Body of pancreas (tissue), 4 donors: ENCODE results near the gene RUNX2. TPM values are rescaled to one million over a fixed set of nuclear protein-coding genes. Genes with fewer than 3 reads are reported as not detected.
"Not testable (repeated sequence)": the region's sequence is repeated elsewhere in the genome, so short reads cannot be mapped to it uniquely, and the experiment has no call there.

Source experiments
- ATAC-seq: fragments of 150-250 bp; one replicate; pipeline ENCODE4 v1.9.1; 2016
- DNase-seq, 4 donors: peaks; one replicate each; pipeline ENCODE4 v3.0.0-alpha.2; 2019
- H3K27ac ChIP-seq, 4 donors: fragments of 200-600 bp; sonication (generic); 1 replicate in 3 of 4; 2 replicates in 1 of 4; pipeline versions ENCODE4 v1.5.1 to v1.6.1; 2016 to 2019; ENCODE audit warnings: mild to moderate bottlenecking in 1 of 4, mixed read lengths in 1 of 4, moderate library complexity in 1 of 4
- H3K27me3 ChIP-seq, 2 donors: fragments of 200-600 bp; sonication (generic); one replicate each; pipeline ENCODE4 v1.6.0; 2016; ENCODE audit warnings: mild to moderate bottlenecking in 1 of 2
- H3K36me3 ChIP-seq, 2 donors: fragments of 200-600 bp; sonication (generic); replicated peaks in 1 of 2; 2 replicates each; pipeline ENCODE4 v1.5.1; 2016; ENCODE audit warnings: low read depth in 2 of 2; ENCODE audit not compliant: insufficient read depth in 1 of 2
- H3K4me1 ChIP-seq: fragments of 200-600 bp; sonication (generic); one replicate; pipeline ENCODE4 v1.6.0; 2016
- H3K4me3 ChIP-seq, 2 donors: fragments of 200-600 bp; sonication (generic); 1 replicate in 1 of 2; 2 replicates in 1 of 2; pipeline ENCODE4 v1.5.1; 2016 to 2019
- H3K9me3 ChIP-seq, 3 donors: fragments of 200-600 bp; sonication (generic); 1 replicate in 2 of 3; 2 replicates in 1 of 3; pipeline ENCODE4 v1.5.1; 2016
- POLR2A ChIP-seq, 3 donors: fragments of 450-650 bp; IDR thresholded peaks; one replicate each; pipeline ENCODE4 v1.6.1; 2016; ENCODE audit warnings: antibody characterized with exemption in 3 of 3, mild to moderate bottlenecking in 2 of 3
- WGBS, 2 donors: methylation state at CpG; one replicate each; pipeline ENCODE4 v1.1.5; 2017; 5-methylcytosine and 5-hydroxymethylcytosine counted together
- intact Hi-C: fragments of 100-400 bp; cut with DNase I; formaldehyde crosslinking; loops from one replicate; pipeline ENCODE4 v1.15.1; 2023
- total RNA-seq, 2 donors: library from RNA; depleted of rRNA; stranded (reverse); fragments of >200 nt; gene quantifications; one replicate each; pipeline ENCODE4 v1.1.0, GENCODE V29; 2016
- TF ChIP-seq, protein P1 (sequence below), 7 experiments: fragments of 450-650 bp in 4 of 7; fragments of 200-600 bp in 3 of 7; sonication (generic) in 3 of 7; IDR thresholded peaks; one replicate each; pipeline ENCODE4 v1.5.1; 2016 to 2019; ENCODE audit warnings: antibody characterized with exemption in 7 of 7

Gene RUNX2
- 1 to 10 TPM in 1 of 2 donors, under 1 TPM in 1; 0.33 to 1.0 TPM for total RNA-seq

GRCh38 chr6:45327956-45328522, at the start of gene RUNX2:
RUNX2 (plus strand) TSS chr6:45328330; CDS start chr6:45328727, 397 bp downstream.
- no peak for ATAC-seq
- Histone ChIP-seq H3K27ac (no peak within 1 kb of the TSS), H3K9me3 (no peaks in the 10 kb centered on the region), H3K4me1 (no peaks in the 10 kb centered on the region), H3K4me3 (no peak within 1 kb of the TSS), H3K36me3 (no peaks in the 10 kb centered on the region), H3K27me3 (no peaks in the 10 kb centered on the region)
- 63 to 75% methylated on average over 5 of the region's 5 CpGs for WGBS, 2 donors
- no peak for DNase-seq
- intact Hi-C loops: no loop called here
- no peak for TF ChIP-seq POLR2A (IDR thresholded peaks at IDR 0.05)
- TF ChIP-seq, protein P1, sequence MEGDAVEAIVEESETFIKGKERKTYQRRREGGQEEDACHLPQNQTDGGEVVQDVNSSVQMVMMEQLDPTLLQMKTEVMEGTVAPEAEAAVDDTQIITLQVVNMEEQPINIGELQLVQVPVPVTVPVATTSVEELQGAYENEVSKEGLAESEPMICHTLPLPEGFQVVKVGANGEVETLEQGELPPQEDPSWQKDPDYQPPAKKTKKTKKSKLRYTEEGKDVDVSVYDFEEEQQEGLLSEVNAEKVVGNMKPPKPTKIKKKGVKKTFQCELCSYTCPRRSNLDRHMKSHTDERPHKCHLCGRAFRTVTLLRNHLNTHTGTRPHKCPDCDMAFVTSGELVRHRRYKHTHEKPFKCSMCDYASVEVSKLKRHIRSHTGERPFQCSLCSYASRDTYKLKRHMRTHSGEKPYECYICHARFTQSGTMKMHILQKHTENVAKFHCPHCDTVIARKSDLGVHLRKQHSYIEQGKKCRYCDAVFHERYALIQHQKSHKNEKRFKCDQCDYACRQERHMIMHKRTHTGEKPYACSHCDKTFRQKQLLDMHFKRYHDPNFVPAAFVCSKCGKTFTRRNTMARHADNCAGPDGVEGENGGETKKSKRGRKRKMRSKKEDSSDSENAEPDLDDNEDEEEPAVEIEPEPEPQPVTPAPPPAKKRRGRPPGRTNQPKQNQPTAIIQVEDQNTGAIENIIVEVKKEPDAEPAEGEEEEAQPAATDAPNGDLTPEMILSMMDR (IDR thresholded peaks at IDR 0.05): no peak

GRCh38 chr6:45278367-45278766, 49.8 kb upstream of the RUNX2 start:
- H3K9me3 ChIP-seq: no peaks in the 10 kb centered on the region
- WGBS, 2 donors: 85 to 93% methylated on average over 1 of the region's 1 CpG
- ATAC-seq: no peak
- no peaks in the 10 kb centered on the region for H3K36me3 ChIP-seq
- DNase-seq: no peak
- no peaks in the 10 kb centered on the region for H3K4me1 ChIP-seq
- no peak overlapping the region for H3K4me3 ChIP-seq
- TF ChIP-seq, protein P1 (IDR thresholded peaks at IDR 0.05): no peak
- TF ChIP-seq POLR2A (IDR thresholded peaks at IDR 0.05): no peak
- intact Hi-C loops: no loop called here
- no peak overlapping the region for H3K27ac ChIP-seq
- H3K27me3 ChIP-seq: no peaks in the 10 kb centered on the region

GRCh38 chr6:45286707-45287106, 41.4 kb upstream of the RUNX2 start:
- H3K4me3 ChIP-seq, H3K4me1 ChIP-seq, H3K27ac ChIP-seq, DNase-seq, H3K9me3 ChIP-seq, ATAC-seq, H3K27me3 ChIP-seq, intact Hi-C loops, H3K36me3 ChIP-seq: not testable (repeated sequence)
- 89 to 95% methylated on average over 3 of the region's 3 CpGs for WGBS, 2 donors

- H3K27me3 ChIP-seq: no peaks in the 10 kb centered on the region
- H3K27ac ChIP-seq: no peak overlapping the region
- ATAC-seq (no peak), DNase-seq (no peak)
- H3K4me3 ChIP-seq: no peak overlapping the region
- no peak for TF ChIP-seq POLR2A (IDR thresholded peaks at IDR 0.05)
- TF ChIP-seq, protein P1 (IDR thresholded peaks at IDR 0.05): no peak
- no peaks in the 10 kb centered on the region for H3K9me3 ChIP-seq
- WGBS, 2 donors: 95 to 99% methylated on average over 5 of the region's 5 CpGs
- H3K4me1 ChIP-seq: no peaks in the 10 kb centered on the region
- H3K36me3 ChIP-seq: no peaks in the 10 kb centered on the region
- intact Hi-C loops: no loop called here
Measured at GRCh38 chr6:45289751-45290514, 38.2 kb upstream of the RUNX2 start.

DNA sequence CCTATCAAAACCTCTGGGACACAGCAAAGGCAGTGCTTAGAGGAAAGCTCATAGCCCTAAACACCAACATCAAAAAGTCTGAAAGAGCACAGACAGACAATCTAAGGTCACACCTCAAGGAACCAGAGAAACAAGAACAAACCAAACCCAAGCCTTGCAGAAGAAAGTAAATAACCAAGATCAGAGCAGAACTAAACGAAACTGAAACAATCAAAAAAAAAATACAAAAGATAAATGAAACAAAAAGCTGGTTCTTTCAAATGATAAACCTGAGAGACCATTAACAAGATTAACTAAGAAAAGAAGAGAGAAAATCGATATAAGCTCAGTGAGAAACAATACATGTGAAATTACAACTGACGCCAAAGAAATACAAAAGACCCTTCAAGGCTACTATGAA, 34.8 kb upstream of the RUNX2 start:
- H3K4me3 ChIP-seq: no peak overlapping the region
- ATAC-seq: no peak

DNA sequence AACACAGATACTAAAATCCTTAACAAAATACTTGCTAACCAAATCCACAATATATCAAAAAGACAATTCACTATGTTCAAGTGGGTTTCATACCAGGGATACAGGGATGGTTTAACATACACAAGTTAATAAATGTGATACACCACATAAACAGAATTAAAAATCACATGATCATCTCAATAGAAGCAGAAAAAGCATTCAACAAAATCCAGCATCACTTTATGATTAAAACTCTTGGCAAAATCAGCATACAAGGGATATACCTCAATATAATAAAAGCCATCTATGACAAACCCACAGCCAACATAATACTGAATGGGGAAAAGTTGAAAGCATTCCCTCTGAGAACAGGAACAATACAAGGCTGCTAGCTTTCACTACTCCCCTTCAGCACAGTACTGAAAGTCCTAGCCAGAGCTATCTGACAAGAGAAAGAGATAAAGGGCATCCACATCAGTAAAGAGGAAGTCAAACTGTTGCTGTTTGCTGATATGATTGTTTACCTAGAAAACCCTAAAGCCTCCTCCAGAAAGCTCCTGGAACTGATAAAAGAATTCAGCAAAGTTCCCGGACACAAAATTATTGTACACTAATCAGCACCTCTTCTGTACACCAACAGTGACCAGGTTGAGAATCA, 33.9 kb upstream of the RUNX2 start:
- H3K9me3 ChIP-seq, H3K36me3 ChIP-seq, H3K4me1 ChIP-seq, intact Hi-C loops, DNase-seq, H3K27me3 ChIP-seq, ATAC-seq, H3K27ac ChIP-seq, H3K4me3 ChIP-seq: not testable (repeated sequence)
- 47 to 55% methylated on average over 1 of the region's 1 CpG for WGBS, 2 donors

More for the DNA sequence above, 34.8 kb upstream of the RUNX2 start:
- Histone ChIP-seq H3K36me3 (no peaks in the 10 kb centered on the region), H3K9me3 (no peaks in the 10 kb centered on the region), H3K4me1 (no peaks in the 10 kb centered on the region), H3K27me3 (no peaks in the 10 kb centered on the region), H3K27ac (no peak overlapping the region)
- TF ChIP-seq, protein P1 (IDR thresholded peaks at IDR 0.05): no peak
- TF ChIP-seq POLR2A (IDR thresholded peaks at IDR 0.05): no peak
- DNase-seq: no peak
- intact Hi-C loops: no loop called here
- 70 to 71% methylated on average over 3 of the region's 3 CpGs for WGBS, 2 donors
